H1 (cell line): ENCODE results near the gene ERAS. TPM values are rescaled to one million over a fixed set of nuclear protein-coding genes. Genes with fewer than 3 reads are reported as not detected.

Experiments
- CTCF ChIA-PET: fragments of 300-600 bp; sonication (Branson Sonifier 250); formaldehyde crosslinking; loops from one replicate; lab custom pipeline; 2021; ENCODE audit not compliant: partially characterized antibody; lab: Charles Lee
- POLR2A ChIA-PET: fragments of 300-600 bp; sonication (Branson Sonifier 250); formaldehyde crosslinking; loops from one replicate; lab custom pipeline; 2021; ENCODE audit warnings: inconsistent platforms; ENCODE audit not compliant: partially characterized antibody; lab: Charles Lee
- DNase-seq, 2 experiments: peaks; one replicate each; pipeline versions ENCODE4 v3.0.0 to v3.0.0-alpha.2; 2010 to 2022; ENCODE audit warnings: low spot score in 2 of 2, low read depth in 1 of 2, mixed read lengths in 1 of 2
- FAIRE-seq: peaks from 2 replicates; lab custom pipeline; 2011; peaks lifted over from hg19 to GRCh38; lab: Jason Lieb, UNC
- H2AFZ ChIP-seq: 2 replicates; pipeline ENCODE4 v1.8.1; 2012; ENCODE audit warnings: low read length, inconsistent platforms
- H2AK5ac ChIP-seq: 2 replicates; pipeline ENCODE4 v1.6.1; 2013; ENCODE audit warnings: low read depth, low read length
- H2BK120ac ChIP-seq: replicated peaks from 2 replicates; pipeline ENCODE3; 2013; ENCODE audit warnings: low read depth, low read length, inconsistent platforms
- H2BK12ac ChIP-seq: 2 replicates; pipeline ENCODE4 v1.6.1; 2013; ENCODE audit warnings: low read depth, low read length
- H2BK15ac ChIP-seq: 2 replicates; pipeline ENCODE4 v1.6.1; 2013; ENCODE audit warnings: low read length
- H2BK20ac ChIP-seq: 2 replicates; pipeline ENCODE4 v1.6.1; 2013; ENCODE audit warnings: low read length
- H2BK5ac ChIP-seq: 2 replicates; pipeline ENCODE4 v1.6.1; 2013; ENCODE audit warnings: low read depth, low read length
- H3K14ac ChIP-seq: 2 replicates; pipeline ENCODE4 v1.6.1; 2013; ENCODE audit warnings: inconsistent platforms; ENCODE audit not compliant: insufficient read length
- H3K18ac ChIP-seq: 2 replicates; pipeline ENCODE4 v1.6.1; 2013; ENCODE audit warnings: low read length; ENCODE audit errors: extremely low read depth
- H3K23ac ChIP-seq: 2 replicates; pipeline ENCODE4 v1.6.1; 2013; ENCODE audit warnings: inconsistent platforms; ENCODE audit not compliant: insufficient read length
- H3K23me2 ChIP-seq: 2 replicates; pipeline ENCODE4 v1.6.1; 2013; ENCODE audit warnings: low read depth, low read length
- H3K27ac ChIP-seq: 2 replicates; pipeline ENCODE4 v1.6.1; 2011; ENCODE audit warnings: low read depth, low read length, inconsistent platforms
- H3K27me3 ChIP-seq, 4 experiments: replicated peaks in 1 of 4; 1 replicate in 1 of 4; 2 replicates in 3 of 4; pipeline versions ENCODE4 v1.6.1 to v1.8.1; 2011 to 2013; ENCODE audit warnings: low read length in 3 of 4, mild to moderate bottlenecking in 3 of 4, inconsistent platforms in 2 of 4, mixed read lengths in 2 of 4, moderate library complexity in 1 of 4; ENCODE audit not compliant: control insufficient read depth in 3 of 4, insufficient read depth in 3 of 4; ENCODE audit errors: extremely low read depth in 1 of 4
- H3K36me3 ChIP-seq, 4 experiments: 2 replicates each; pipeline versions ENCODE4 v1.6.1 to v1.8.1; 2011 to 2013; ENCODE audit warnings: mild to moderate bottlenecking in 4 of 4, low read length in 3 of 4, moderate library complexity in 2 of 4, control low read depth in 1 of 4, inconsistent platforms in 1 of 4; ENCODE audit not compliant: insufficient read depth in 4 of 4, control insufficient read depth in 2 of 4
- H3K4ac ChIP-seq: replicated peaks from 2 replicates; pipeline ENCODE3; 2013; ENCODE audit warnings: low read length, low read depth, mixed read lengths, inconsistent platforms; ENCODE audit not compliant: insufficient read length
- H3K4me1 ChIP-seq, 4 experiments: replicated peaks in 1 of 4; 1 replicate in 1 of 4; 2 replicates in 3 of 4; pipeline versions ENCODE4 v1.6.1 to v1.8.1; 2011 to 2013; ENCODE audit warnings: low read length in 3 of 4, inconsistent platforms in 2 of 4, mixed read lengths in 1 of 4; ENCODE audit not compliant: insufficient read depth in 4 of 4, control insufficient read depth in 3 of 4
- H3K4me2 ChIP-seq, 2 experiments: 2 replicates each; pipeline versions ENCODE4 v1.6.1 to v1.8.1; 2011 to 2013; ENCODE audit warnings: low read depth in 2 of 2, low read length in 2 of 2, control low read depth in 1 of 2, inconsistent platforms in 1 of 2, mild to moderate bottlenecking in 1 of 2; ENCODE audit not compliant: insufficient read depth in 1 of 2
- H3K4me3 ChIP-seq, 4 experiments: fragments of 200-600, 300-600 bp in 1 of 4; sonication (generic), shearing (Covaris generic), sonication (Bioruptor Twin) in 1 of 4; 2 replicates each; pipeline versions ENCODE4 v1.5.1 to v1.8.1; 2011 to 2016; ENCODE audit warnings: low read length in 4 of 4, low read depth in 3 of 4, control low read depth in 2 of 4, inconsistent platforms in 2 of 4, mild to moderate bottlenecking in 2 of 4, mixed read lengths in 1 of 4, moderate library complexity in 1 of 4; ENCODE audit not compliant: insufficient read depth in 2 of 4; ENCODE audit errors: extremely low read depth in 1 of 4
- H3K56ac ChIP-seq: replicated peaks from 2 replicates; pipeline ENCODE3; 2013; ENCODE audit warnings: low read depth, mild to moderate bottlenecking, mixed read lengths, low read length, inconsistent platforms; ENCODE audit not compliant: insufficient read length
- H3K79me1 ChIP-seq: 2 replicates; pipeline ENCODE4 v1.6.1; 2013; ENCODE audit warnings: low read depth, low read length, control low read depth
- H3K79me2 ChIP-seq, 2 experiments: 2 replicates each; pipeline versions ENCODE4 v1.6.1 to v1.8.1; 2012 to 2013; ENCODE audit warnings: low read length in 2 of 2, mild to moderate bottlenecking in 2 of 2, inconsistent platforms in 1 of 2; ENCODE audit not compliant: insufficient read depth in 2 of 2, control insufficient read depth in 1 of 2
- H3K9ac ChIP-seq, 4 experiments: replicated peaks in 1 of 4; 1 replicate in 1 of 4; 2 replicates in 3 of 4; pipeline versions ENCODE4 v1.6.1 to v1.8.1; 2011 to 2013; ENCODE audit warnings: low read depth in 3 of 4, low read length in 3 of 4, control low read depth in 2 of 4, mild to moderate bottlenecking in 2 of 4, moderate library complexity in 2 of 4, inconsistent platforms in 1 of 4; ENCODE audit errors: extremely low read depth in 1 of 4
- H3K9me3 ChIP-seq, 2 experiments: 2 replicates each; pipeline versions ENCODE4 v1.6.1 to v1.8.1; 2012 to 2013; ENCODE audit warnings: mild to moderate bottlenecking in 2 of 2, moderate library complexity in 2 of 2, control low read depth in 1 of 2, inconsistent platforms in 1 of 2, low read depth in 1 of 2, low read length in 1 of 2, mixed read lengths in 1 of 2; ENCODE audit not compliant: insufficient read depth in 2 of 2
- H4K20me1 ChIP-seq, 2 experiments: replicated peaks in 1 of 2; 2 replicates each; pipeline versions ENCODE3 to v1.8.1; 2011 to 2013; ENCODE audit warnings: inconsistent platforms in 2 of 2, low read length in 2 of 2, mild to moderate bottlenecking in 1 of 2; ENCODE audit not compliant: insufficient read depth in 2 of 2, control insufficient read depth in 1 of 2
- H4K5ac ChIP-seq: 2 replicates; pipeline ENCODE4 v1.6.1; 2013; ENCODE audit warnings: low read length, low read depth, mixed read lengths, inconsistent platforms; ENCODE audit not compliant: insufficient read length
- H4K8ac ChIP-seq: 2 replicates; pipeline ENCODE4 v1.8.0; 2013; ENCODE audit warnings: mild to moderate bottlenecking, moderate library complexity, low read length, inconsistent platforms; ENCODE audit not compliant: insufficient read depth; ENCODE audit errors: extremely low read depth
- H4K91ac ChIP-seq: replicated peaks from 2 replicates; pipeline ENCODE3; 2013; ENCODE audit warnings: low read length, mixed read lengths, inconsistent platforms; ENCODE audit not compliant: insufficient read length
- BCL11A ChIP-seq, 2 experiments: IDR thresholded peaks; one replicate each; pipeline ENCODE4 v1.6.1; 2011; ENCODE audit warnings: low read depth in 2 of 2, low read length in 2 of 2, mild to moderate bottlenecking in 2 of 2
- CHD2 ChIP-seq: IDR thresholded peaks from 2 replicates; pipeline ENCODE4 v1.6.1; 2012; ENCODE audit warnings: low read length, improper control_type of control experiment
- E2F6 ChIP-seq: IDR thresholded peaks from 2 replicates; pipeline ENCODE4 v1.6.1; 2012; ENCODE audit warnings: inconsistent platforms
- MAX ChIP-seq: IDR thresholded peaks from 2 replicates; pipeline ENCODE4 v1.6.1; 2012; ENCODE audit warnings: inconsistent platforms
- POLR2A ChIP-seq, 2 experiments: IDR thresholded peaks; 1 replicate in 1 of 2; 2 replicates in 1 of 2; pipeline ENCODE4 v1.6.1; 2011; ENCODE audit warnings: low read depth in 2 of 2, low read length in 2 of 2, mild to moderate bottlenecking in 2 of 2; ENCODE audit errors: control extremely low read depth in 1 of 2
- RXRA ChIP-seq: IDR thresholded peaks from 2 replicates; pipeline ENCODE4 v1.6.1; 2011; ENCODE audit warnings: low read depth, mild to moderate bottlenecking, low read length, moderate library complexity; ENCODE audit not compliant: insufficient read depth
- SIN3A ChIP-seq, 2 experiments: IDR thresholded peaks in 1 of 2; conservative IDR thresholded peaks in 1 of 2; 2 replicates each; pipeline ENCODE4 v1.6.1; 2011 to 2012; ENCODE audit warnings: low read length in 2 of 2, improper control_type of control experiment in 1 of 2, low read depth in 1 of 2, mild to moderate bottlenecking in 1 of 2
- whole genome bisulfite sequencing, 2 experiments: shearing (Covaris generic) in 1 of 2; methylation state at CpG; one replicate each; pipeline versions ENCODE4 v1.1.6 to v1.1.7; 2013 to 2015; ENCODE audit warnings: low lambda C conversion rate in 2 of 2, mixed read lengths in 2 of 2, inconsistent platforms in 1 of 2, low coverage in 1 of 2, missing lambda C conversion rate in 1 of 2; ENCODE audit not compliant: insufficient replicate concordance in 2 of 2, insufficient coverage in 1 of 2, insufficient read length in 1 of 2; ENCODE audit errors: extremely low coverage in 1 of 2, missing lambda C conversion rate in 1 of 2; 5-methylcytosine and 5-hydroxymethylcytosine counted together
- polyA plus RNA-seq, 7 experiments: library from polyadenylated mRNA; depleted of rRNA in 3 of 7; stranded (reverse) in 5 of 7; unstranded in 2 of 7; fragments of >200 nt in 5 of 7; fragments of 200-250 nt in 2 of 7; gene quantifications; 1 replicate in 5 of 7; 2 replicates in 1 of 7; 4 replicates in 1 of 7; pipeline versions ENCODE4 v1.2.1 to v1.2.3, GENCODE V29; 2011 to 2013; ENCODE audit warnings: missing spikeins in 2 of 7, mixed read lengths in 2 of 7
- total RNA-seq: library from RNA; stranded (reverse); fragmentation: NEBNext Ultra II Directional; extraction: Animal tissue kit (Norgen Biotek cat#: 25700); gene quantifications from 2 replicates; pipeline ENCODE4 v1.2.1, GENCODE V29; 2021

The ERAS gene
- total and polyA plus RNA-seq, 2 of the 8 experiments (the other 6 are each of a cell fraction or from before 2014, with no cell fraction given) = 0.70 TPM; not detected in 1

DNA sequence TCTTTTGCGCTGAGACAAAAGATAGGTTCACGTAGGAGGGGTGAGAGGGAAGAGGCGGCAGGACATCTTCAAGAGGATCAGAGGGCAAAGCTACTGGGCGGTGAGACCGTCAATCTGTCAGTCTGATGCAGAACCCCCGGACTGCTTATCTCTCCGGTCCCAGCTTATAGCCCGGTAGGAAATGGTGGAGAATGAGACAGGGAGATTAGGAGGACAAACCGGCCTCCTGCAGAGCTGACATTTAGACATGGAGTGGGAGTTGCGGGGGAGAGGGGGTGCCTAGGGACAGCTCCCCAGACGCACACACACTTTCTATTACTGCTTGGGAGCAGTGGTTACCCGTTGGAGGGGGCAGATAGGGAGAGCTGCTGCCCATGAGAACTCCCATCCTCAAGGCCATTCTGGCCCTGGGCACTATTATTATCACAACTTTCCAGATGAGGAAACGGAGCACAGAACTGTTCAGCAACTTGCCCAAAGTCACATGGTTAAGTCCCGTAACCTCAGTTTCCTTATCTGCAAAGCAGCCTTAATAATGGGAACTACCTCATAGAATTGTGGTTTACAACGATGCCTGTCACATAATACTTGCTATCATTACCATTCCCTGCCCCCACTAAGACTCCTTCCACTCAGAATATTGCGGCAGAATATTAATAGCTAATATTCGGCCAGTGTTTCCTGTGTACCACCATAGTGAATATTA, 25.6 kb upstream of the ERAS start:
- no peaks in the 10 kb centered on the region for H3K79me1 ChIP-seq
- TF ChIP-seq POLR2A (IDR thresholded peaks at IDR 0.05; ENCODE audit: control extremely low read depth in 1 of 2, low read depth in 2 of 2, low read length in 2 of 2) (no peak; a peak in 1 of 3 replicates), SIN3A (conservative IDR thresholded peaks at IDR 0.05 in 1 of 2, IDR thresholded peaks at IDR 0.05 in 1 of 2; ENCODE audit: low read depth in 1 of 2, low read length in 2 of 2) (no peak), CHD2 (no peak), BCL11A (IDR thresholded peaks at IDR 0.05; ENCODE audit: low read depth in 2 of 2, low read length in 2 of 2) (no peak), MAX (no peak), RXRA (no peak), E2F6 (no peak)
- H3K27me3 ChIP-seq = no peaks in the 10 kb centered on the region
- H3K27ac ChIP-seq = peak overlapping the region; percentile 98
- CTCF ChIA-PET = interaction anchor here (1.1 kb wide), 1 partner anchor 13 kb away, joined by 4 read pairs; no protein-coding TSS in a partner anchor
- 35% methylated on average over 12 of the region's 17 CpGs; no CpG with 5 or more reads in 1 of the 2 experiments for WGBS, 2 experiments
- H3K4ac ChIP-seq = no peak overlapping the region
- H4K5ac ChIP-seq = peak overlapping the region; percentile 52
- no peaks in the 10 kb centered on the region for H3K79me2 ChIP-seq
- H3K36me3 ChIP-seq = peaks cover 0 to 13% (median 2%) of the 10 kb centered on the region in 4 experiments; a peak in 4 of 8 replicates
- no peaks in the 10 kb centered on the region; the same call in 1 of the 2 replicates for H3K23me2 ChIP-seq
- H2BK15ac ChIP-seq = no peak overlapping the region
- H3K9ac ChIP-seq = peak overlapping the region; percentile 74 to 98 (median 94)
- no peak overlapping the region for H3K18ac ChIP-seq
- DNase-seq (no peak), FAIRE-seq (no peak)
- no peak overlapping the region for H3K14ac ChIP-seq
- H2AFZ ChIP-seq = no peak overlapping the region
- POLR2A ChIA-PET = interaction anchor here (0.7 to 2.1 kb wide), 4 partner anchors 8 to 98 kb away, joined by 3 to 5 read pairs (median 4); no protein-coding TSS in a partner anchor
- H4K91ac ChIP-seq = peak overlapping the region; percentile 55
- H2AK5ac ChIP-seq = no peak overlapping the region; the same call in 1 of the 2 replicates
- H2BK5ac ChIP-seq = peak overlapping the region; percentile 6; the same call in 1 of the 2 replicates
- H3K23ac ChIP-seq = no peak overlapping the region
- peak overlapping the region; percentile 91 for H4K8ac ChIP-seq
- H2BK12ac ChIP-seq = no peak overlapping the region; the same call in 1 of the 2 replicates
- H3K56ac ChIP-seq = no peak overlapping the region
- H3K4me2 ChIP-seq = peak overlapping the region; percentile 71 to 82
- H2BK20ac ChIP-seq = no peak overlapping the region
- H4K20me1 ChIP-seq = no peaks in the 10 kb centered on the region
- H3K4me1 ChIP-seq = no peaks in the 10 kb centered on the region; a peak in 2 of 7 replicates
- peak overlapping the region; percentile 64 to 82 (median 68) for H3K4me3 ChIP-seq
- H2BK120ac ChIP-seq = no peak overlapping the region
- H3K9me3 ChIP-seq = no peaks in the 10 kb centered on the region
